Right ventricle myocardium inferior (tissue), 1 donor: Measurements from ENCODE around the gene WWP2. TPM values are rescaled to one million over a fixed set of nuclear protein-coding genes. Genes with fewer than 3 reads are reported as not detected.
A peak's percentile ranks its signal among the peaks of the same experiment; 100 is the strongest.

Experiments used
- ATAC-seq: fragments of 200-7000 bp; cut with Tn5 transposase; one replicate; pipeline ENCODE4 v1.9.1; 2020; ENCODE audit warnings: mild to moderate bottlenecking, moderate library complexity
- DNase-seq: peaks from one replicate; pipeline ENCODE4 v3.0.0; 2021; ENCODE audit errors: missing footprints
- intact Hi-C: fragments of 100-400 bp; cut with DNase I; formaldehyde crosslinking; loops from one replicate; pipeline ENCODE4 v1.11.0; 2022
- total RNA-seq: library from RNA; stranded (reverse); fragmentation: NEBNext Ultra II Directional; extraction: Animal tissue kit (Norgen Biotek cat#: 25700); gene quantifications from one replicate; pipeline ENCODE4 v1.2.1, GENCODE V29; 2021
- donor health status: DM: no; HTN: yes; CAD: no; lungs with severe emphysema.

Gene WWP2
- total RNA-seq, 1 donor from 2014 or later: 24.8 TPM

DNA sequence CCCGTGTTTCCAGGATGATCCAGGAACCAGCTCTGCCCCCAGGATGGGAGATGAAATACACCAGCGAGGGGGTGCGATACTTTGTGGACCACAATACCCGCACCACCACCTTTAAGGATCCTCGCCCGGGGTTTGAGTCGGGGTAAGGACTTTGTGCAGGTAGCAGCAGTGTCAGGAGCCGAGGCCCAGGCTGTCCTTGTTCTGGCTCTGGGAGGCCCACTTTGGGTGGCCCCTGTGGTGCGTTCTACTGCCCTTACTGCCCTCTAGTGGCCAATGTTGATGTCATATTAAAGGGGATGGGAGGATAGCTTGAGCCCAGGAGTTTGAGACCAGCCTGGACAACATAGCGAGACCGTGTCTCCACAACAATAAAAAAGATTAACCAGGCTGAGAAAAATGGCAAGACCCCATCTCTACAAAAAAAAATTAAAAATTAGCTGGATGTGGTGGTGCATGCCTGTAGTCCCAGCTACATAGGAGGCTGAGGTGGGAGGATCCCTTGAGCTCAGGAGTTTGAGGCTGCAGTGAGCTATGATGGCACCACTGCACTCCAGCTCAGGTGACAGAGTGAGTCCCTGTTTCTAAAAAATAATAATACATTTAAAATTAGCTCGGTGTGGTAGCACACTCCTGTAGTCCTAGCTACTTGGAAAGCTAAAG is 168.1 kb downstream of the WWP2 start:
- DNase-seq (no peak), ATAC-seq (peak; percentile 73)
- intact Hi-C loops: loop anchor here (1.0 kb wide), 1 partner anchor 134 kb away; no protein-coding TSS in a partner anchor

DNA sequence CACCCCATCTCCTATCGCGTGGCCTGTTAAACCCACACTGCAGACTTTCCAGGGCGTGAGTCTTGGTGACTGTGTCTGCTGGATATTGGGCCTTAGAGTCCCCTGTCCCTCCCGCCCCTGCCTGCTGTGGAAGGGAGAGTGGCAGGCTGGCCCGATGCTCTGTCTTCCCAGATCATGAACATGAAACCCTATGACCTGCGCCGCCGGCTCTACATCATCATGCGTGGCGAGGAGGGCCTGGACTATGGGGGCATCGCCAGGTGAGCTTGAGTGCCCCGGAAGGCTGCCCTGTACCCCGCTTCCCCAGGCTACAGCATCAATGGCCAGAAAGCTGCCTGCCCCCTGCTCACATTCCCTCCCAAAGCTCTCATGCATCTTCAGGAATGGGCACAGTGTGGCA is 169.5 kb downstream of the WWP2 start:
- DNase-seq: peak; percentile 66
- no peak for ATAC-seq
- intact Hi-C loops: no loop called here

DNA sequence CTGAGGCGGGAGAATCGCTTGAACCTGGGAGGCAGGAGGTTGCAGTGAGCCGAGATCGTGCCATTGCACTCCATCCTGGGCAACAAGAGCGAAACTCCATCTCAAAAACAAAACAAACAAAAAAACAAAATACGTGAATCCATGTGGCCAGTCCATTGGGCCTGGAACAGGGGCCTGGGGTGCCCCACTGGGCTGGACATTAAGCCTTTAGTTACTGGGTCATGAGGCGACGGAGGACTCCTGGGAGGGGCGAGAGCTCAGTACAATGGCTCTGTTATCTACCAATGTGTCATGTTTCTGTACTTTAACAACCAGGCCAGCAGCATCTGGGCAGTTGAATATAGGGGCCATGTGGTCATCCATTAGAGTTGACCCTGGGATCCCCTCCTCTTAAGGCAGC is 170.1 kb downstream of the WWP2 start:
- DNase-seq (peak; percentile 51), ATAC-seq (no peak)
- intact Hi-C loops: no loop called here

DNA sequence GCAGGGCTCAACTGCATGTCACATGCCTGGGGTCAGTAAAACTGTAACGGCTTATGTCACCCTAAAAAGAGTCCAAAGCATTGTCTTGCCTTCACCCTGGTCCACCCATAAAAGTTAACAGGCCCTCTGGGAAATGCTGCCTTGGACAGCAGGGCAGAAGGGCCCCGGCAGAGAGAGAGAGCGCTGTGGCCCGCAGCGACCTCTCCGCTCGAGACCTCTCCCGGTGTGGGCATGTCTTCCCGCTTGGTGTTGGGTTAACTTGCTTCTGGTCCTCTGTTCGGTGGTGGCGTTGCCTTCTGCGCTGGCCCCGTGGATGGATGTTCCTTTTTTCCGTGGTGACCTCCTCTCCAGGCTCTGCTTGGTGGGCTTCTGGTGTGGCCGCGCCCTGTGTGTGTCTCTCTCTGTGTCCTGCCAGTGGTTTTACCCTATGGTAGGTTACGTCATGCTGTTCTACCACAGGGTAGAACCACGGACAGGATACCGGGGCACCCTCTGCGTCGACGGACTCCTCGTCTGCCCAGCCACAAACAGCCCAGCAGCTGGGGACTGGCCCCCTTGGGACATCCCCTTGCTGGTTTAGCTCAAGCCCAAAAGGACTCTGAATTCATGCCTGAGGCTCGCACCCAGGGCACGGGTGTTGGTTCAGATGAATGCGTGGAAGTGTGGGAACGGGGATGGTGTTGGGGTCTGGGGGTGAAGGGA is 170.7 kb downstream of the WWP2 start:
- no peak for ATAC-seq
- DNase-seq: peak; percentile 51
- intact Hi-C loops: no loop called here

DNA sequence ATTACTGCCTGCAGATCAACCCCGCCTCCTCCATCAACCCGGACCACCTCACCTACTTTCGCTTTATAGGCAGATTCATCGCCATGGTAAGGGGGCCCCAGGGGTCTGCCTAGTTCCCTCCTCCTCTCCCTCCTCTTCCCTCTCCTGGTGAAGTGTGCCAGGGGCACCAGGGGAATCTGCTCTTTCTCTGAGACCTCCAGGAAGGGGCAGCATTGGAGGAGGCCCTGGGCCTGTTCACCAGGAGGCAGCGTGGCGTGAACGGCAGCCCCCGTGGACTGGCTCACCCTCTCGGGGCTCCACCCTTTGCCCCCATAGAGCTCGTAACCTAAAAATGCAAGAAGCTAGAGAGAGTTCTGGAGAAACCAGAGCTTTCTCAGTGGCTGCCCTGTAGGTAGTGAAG is 171.9 kb downstream of the WWP2 start:
- DNase-seq (no peak), ATAC-seq (no peak)
- intact Hi-C loops: no loop called here

DNA sequence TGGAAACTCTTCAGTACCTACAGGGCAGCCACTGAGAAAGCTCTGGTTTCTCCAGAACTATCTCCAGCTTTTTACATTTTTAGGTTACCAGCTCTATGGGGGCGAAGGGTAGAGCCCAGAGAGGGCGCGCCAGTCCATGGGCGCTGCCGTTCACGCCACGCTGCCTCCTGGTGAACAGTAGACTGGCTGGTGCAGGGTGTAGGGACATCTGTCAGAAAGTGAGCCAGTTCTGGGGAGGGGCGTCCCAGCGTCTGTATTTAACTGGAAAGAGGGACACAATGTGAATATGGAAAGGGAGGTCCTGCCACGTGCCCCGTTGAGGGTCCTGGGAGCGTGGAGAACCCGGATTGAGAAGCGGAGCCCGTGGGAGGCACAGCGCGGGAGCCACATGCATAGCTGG is 172.6 kb downstream of the WWP2 start:
- DNase-seq (no peak), ATAC-seq (no peak)
- intact Hi-C loops: no loop called here

DNA sequence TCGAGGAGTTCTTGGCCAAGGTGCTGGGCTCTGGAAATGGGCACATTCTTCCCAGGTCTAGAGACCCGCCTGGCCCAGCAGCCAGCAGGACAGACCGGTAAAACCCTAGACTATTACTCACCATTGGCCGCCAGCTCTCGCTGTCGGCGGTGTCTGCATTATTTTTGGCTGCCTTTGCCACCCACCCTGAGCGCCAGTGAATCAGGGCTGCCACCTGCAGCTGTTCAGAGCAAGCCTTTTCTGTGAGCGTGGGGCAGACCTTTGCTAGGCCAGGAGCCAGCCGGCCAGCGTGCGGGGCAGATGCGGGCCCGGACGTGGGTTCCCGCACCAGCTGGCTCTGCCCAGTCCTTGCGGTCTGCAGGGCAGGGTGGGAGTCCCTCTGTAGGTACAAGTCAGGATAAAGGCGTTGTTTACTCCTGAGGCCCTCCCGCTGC is 173.2 kb downstream of the WWP2 start:
- peak; percentile 35 for DNase-seq
- intact Hi-C loops: no loop called here

DNA sequence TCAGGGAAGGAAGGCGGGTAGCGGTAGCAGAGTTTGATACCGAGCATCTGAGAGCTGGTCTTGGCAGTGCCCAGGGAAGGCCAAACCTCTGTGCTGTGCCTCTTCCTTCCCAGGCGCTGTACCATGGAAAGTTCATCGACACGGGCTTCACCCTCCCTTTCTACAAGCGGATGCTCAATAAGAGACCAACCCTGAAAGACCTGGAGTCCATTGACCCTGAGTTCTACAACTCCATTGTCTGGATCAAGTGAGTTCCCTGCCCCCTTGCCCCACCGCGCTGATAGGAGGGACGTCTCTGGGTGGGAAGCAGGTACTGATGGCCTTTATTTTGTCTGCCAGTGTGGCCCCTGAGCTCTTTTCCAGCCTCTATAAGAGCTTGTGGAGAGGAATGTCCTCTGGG is 173.6 kb downstream of the WWP2 start:
- DNase-seq: no peak
- no peak for ATAC-seq
- intact Hi-C loops: no loop called here

More for the DNA sequence above, 173.2 kb downstream of the WWP2 start:
- no peak for ATAC-seq

DNA sequence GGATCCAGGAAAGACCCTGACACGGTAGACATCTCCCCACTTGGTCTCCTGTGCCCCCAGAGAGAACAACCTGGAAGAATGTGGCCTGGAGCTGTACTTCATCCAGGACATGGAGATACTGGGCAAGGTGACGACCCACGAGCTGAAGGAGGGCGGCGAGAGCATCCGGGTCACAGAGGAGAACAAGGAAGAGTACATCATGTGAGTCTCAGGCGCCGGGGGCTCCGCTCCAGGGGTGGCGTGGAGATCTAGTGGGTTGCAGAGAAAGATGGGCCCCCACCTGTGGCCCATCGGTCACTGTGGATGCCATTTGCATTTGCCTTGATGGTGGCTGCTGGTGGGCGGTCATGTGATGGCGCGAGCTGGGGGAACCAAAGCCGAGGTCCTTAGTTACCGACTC is 174.1 kb downstream of the WWP2 start:
- intact Hi-C loops: no loop called here
- ATAC-seq (no peak), DNase-seq (peak; percentile 61)

DNA sequence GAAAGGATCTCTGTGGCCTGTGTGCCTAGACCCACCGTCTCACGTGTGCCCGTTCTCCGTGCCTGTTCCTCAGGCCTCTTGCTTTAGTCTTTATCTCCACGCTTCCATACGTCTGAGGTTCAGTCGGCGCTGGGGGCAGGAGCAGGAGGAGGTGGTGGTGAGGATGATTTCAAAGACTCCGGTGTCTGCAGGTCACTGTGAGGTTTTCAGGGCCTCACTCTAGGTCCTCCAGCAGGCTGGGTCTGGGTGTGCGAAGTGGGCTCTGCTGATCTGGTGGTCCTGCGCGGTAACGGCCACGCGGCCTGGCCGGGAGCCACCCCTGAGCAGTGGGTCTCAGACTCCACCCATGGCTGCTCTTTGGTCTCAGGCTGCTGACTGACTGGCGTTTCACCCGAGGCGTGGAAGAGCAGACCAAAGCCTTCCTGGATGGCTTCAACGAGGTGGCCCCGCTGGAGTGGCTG is 174.6 kb downstream of the WWP2 start:
- DNase-seq (no peak), ATAC-seq (no peak)
- intact Hi-C loops: no loop called here

DNA sequence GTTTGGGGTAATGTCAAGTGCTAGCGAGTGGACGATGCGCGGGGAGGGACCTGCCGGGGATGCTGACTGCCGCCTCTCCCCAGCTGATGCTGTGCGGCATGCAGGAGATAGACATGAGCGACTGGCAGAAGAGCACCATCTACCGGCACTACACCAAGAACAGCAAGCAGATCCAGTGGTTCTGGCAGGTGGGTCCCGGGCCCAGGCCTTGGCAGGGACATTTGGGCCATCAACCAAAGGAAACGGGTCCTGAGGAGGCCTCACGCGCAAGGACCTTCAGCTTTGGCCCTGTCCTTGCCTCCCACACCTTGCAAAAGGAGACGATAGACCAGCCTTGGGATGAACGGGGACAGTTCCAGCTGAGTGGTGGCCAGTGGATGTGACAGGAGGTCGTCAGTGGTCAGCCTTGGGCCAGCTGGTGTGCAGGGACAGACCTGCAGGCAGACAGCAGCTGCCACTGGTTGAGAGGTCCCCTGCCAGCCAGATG is 175.4 kb downstream of the WWP2 start:
- no peak for ATAC-seq
- intact Hi-C loops: no loop called here
- DNase-seq: peak; percentile 54

DNA sequence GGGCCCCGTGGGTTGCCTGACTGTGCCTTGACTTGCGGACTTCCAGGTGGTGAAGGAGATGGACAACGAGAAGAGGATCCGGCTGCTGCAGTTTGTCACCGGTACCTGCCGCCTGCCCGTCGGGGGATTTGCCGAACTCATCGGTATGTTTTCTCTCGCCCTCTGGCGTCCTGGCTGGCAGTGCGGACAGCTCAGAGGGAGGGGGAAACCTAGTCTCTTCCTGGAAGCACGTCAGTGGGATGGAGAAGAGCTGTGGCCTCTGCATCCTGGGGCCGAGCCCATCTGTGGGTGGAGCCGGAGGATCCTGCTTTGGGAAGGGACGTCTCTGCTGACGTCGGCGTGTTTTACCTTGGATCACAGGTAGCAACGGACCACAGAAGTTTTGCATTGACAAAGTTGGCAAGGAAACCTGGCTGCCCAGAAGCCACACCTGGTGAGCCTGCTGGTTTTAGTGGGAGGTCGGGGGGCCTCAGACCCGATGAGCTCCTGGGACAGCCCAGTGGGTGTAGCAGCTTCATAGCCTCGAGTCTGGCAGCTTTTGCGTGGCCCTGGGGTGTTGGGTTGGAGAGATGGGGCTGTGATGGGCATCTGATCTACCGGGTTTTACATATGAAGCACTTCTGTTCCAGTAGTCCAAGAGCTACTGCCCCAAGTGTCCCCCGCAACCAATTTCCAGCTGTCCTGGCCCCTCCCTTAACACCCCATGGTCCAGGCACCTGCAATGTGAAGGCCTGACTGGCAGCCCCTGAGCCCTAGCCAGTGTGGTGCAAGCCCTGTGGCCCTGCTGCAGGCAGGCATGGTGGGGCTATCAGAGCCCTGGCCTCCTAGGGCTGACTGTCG is 177.1 kb downstream of the WWP2 start:
- ATAC-seq: no peak
- intact Hi-C loops: no loop called here
- no peak for DNase-seq

DNA sequence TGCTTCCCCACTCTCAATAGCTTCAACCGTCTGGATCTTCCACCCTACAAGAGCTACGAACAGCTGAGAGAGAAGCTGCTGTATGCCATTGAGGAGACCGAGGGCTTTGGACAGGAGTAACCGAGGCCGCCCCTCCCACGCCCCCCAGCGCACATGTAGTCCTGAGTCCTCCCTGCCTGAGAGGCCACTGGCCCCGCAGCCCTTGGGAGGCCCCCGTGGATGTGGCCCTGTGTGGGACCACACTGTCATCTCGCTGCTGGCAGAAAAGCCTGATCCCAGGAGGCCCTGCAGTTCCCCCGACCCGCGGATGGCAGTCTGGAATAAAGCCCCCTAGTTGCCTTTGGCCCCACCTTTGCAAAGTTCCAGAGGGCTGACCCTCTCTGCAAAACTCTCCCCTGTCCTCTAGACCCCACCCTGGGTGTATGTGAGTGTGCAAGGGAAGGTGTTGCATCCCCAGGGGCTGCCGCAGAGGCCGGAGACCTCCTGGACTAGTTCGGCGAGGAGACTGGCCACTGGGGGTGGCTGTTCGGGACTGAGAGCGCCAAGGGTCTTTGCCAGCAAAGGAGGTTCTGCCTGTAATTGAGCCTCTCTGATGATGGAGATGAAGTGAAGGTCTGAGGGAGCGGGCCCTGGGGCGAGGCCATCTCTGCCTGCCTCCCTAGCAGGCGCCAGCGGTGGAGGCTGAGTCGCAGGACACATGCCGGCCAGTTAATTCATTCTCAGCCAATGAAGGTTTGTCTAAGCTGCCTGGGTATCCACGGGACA is 177.9 kb downstream of the WWP2 start:
- ATAC-seq: no peak
- intact Hi-C loops: no loop called here

DNA sequence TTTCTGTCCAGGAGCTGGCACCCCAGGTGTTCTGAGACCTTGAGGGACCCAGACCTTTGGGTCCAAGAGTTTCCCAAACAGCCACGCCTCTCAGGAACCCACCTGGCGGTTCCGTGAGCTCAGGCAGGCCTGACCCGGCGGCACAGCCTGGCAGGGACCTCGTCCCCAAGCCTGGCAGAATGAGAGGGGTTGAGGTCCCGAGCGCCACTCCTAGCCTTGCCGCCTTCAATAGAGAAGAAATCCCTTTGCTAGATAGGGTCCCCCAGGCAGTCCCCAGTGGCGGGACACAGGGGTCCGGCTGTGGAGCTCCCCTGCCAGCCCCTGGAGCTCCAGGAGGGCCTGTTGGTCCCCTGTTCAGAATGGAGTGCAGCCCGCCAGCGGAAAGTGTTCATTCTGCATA is 178.5 kb downstream of the WWP2 start:
- DNase-seq (no peak), ATAC-seq (no peak)
- intact Hi-C loops: no loop called here

More for the DNA sequence above, 177.9 kb downstream of the WWP2 start:
- no peak for DNase-seq

DNA sequence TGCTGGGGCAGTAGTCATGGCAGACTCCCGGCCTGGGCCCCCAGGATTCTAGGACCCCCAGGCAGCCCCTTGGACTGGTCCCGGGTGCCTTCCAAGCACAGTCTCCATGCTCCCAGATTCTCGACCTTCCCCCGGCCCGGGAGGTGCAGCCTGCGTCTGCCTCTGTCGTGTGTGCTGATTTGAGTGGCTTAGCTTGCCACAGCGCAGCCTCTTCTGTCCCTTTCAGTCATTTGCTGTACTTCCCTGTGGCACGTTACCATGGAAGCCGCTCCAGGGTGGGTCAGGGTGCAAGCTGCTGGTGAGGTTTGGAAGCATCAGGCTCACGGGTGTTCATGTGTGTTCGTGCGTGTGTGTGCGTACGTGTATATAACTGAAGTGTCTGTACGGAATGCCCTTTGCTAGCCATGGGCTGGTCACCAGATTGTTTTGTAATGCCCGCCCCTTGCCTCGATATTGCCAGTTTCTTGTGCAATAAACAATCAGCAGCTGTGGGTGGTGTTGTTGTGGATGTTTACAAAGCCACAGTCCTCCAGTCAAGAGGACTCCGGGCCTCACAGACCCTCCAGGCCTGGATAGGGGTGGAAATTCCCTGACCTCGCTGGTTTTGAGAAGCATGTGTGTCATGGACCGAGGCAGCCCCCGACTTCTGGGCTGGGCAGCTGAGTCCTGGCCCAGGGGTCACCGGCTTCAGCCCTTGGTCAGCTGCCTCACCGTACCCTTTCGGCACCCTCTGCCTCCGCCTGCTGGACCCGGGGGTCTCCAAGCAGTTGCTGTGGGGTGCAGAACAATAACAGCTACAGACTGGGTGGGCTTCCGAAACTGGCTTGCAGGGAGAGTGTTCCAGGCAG is 179.3 kb downstream of the WWP2 start:
- intact Hi-C loops: no loop called here
- no peak for DNase-seq

DNA sequence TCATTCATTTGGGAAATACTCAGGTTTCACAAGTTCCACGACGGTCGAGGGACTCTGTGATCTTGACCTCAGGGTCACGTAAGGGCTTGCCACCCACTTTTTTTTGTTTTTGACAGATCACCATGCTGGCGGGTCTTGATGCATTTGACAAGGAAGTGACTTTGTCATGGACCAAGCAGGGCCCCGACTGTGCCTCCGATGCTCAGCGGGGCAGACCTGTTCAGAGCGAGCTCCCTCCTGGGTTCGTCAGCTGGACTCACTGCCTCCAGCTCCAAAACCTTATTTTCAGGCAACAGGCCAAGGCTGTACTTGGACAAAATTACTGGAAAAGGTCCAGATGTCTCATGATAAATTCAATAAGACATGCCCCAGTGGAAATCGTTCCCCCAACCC is 180.0 kb downstream of the WWP2 start:
- ATAC-seq (no peak), DNase-seq (no peak)
- intact Hi-C loops: no loop called here

More for the DNA sequence above, 179.3 kb downstream of the WWP2 start:
- no peak for ATAC-seq

DNA sequence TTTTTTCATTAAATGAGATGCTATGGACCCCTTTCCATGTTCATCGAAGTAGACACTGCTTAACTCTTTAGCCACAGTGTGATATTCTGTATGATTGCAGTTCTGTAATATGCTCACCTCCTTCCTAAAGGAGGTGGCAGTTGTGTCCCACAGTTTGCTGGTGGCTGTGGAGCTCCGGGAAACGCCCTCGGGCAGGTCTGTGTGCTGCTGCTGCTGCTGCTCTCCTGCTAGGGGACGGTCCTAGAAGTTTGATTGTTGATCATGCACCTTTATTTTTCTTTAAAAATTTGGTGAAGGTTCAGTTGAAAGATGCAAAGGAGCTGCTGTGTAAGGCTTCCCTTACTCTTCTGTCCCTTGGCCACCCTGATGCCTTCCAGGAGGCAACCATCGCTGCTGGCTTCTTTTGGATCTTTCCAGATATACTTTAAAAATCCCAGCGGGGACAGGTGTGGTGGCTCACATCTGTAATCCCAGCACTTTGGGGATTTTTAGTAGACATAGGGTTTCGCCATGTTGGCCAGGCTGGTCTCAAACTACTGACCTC is 180.6 kb downstream of the WWP2 start:
- no peak for DNase-seq

More for the DNA sequence above, 180.6 kb downstream of the WWP2 start:
- intact Hi-C loops: no loop called here
- ATAC-seq: no peak
